HG03175 (cell line): ENCODE results near the gene PIEZO1.

Experiments used
- ATAC-seq: cut with Tn5 transposase; IDR thresholded peaks from one replicate; pipeline ENCODE4 v1.9.1; 2021; ENCODE audit warnings: mild to moderate bottlenecking, moderate library complexity; ENCODE audit not compliant: unreplicated experiment

PIEZO1 gene

DNA sequence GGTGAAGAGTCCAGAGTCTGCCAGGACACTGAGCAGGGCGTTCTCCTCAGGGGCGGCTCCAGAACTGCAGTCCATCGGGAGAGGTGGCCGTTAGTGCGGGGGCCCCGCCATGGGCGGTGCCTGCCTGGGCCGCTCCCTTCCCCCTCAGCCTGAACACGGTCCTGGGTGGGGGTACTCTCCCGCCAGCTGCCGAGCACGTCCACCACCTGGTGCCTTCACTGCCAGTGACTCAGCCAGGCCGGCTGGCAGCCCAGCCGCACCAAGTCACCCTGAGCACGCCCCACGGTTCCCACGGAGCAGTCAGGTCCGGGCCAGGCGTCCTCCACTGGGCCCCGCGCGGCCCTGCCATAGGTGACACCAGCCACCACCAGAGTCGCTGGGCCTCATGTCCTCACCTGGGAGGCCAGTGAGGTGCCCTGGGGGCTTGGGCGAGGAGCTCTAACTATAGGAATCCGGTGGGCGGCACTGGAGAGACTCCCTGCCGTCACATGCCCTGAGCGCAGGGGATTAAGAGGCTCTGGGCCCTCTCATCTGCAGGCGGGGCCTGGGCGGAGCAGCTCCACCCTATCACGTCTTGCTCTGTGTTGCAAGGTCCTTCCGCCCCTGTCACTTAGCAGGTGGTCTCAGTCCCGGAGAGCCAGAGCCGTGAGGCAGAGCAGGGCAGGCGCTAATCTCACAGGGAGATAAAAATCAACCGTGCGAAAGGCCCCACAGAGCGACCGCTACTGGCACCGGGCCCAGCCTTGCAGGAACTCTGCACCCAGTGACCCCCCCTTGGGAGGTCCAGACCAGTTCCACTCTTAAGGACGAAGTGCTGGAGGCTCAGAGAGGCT is 14.3 kb downstream of the PIEZO1 start:
- ATAC-seq = peak; percentile 46

DNA sequence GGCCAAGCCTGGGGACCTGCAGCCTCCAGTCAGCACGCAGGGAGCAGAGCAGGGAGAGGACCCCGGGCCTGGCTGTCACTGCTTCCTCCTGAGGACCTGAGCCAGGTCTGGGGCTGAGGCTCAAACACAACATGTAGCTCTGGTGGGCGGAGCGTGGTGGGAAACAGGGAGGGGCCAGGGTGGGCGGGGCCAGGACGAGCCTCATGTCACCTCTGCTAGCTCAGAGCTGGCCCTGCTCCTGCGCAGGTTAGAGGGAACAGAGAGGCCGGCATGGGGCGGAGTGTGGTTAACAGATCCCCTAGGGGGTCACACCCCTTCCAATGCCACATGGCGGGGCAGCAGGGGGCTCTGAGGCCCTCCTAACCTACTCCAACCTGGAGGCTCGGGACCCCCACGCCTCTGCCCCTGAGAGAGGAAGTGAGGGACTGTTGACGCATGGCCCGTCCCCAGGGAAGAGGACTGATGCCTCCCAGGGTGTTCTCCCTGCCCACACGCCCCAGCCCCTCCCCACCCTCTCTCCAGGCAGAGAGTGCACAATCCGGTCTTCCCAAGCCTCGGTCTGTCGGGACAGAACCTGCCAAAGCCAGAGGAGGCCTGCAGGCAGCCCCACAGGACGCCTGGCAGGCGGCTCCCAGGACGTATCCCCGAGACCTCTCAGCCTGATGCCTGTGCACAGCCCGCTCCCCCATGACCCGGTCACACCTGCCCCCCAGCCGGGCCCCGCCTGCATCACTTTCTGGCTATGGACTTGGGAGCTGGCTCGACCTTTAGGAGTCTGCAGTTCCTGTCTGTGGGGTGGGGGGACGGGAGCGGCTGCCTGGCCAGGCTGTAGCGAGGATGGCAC is 15.2 kb downstream of the PIEZO1 start:
- ATAC-seq = no peak

- no peak for ATAC-seq
Measured at GRCh38 chr16:88768071-88768783, 16.8 kb downstream of the PIEZO1 start.

DNA sequence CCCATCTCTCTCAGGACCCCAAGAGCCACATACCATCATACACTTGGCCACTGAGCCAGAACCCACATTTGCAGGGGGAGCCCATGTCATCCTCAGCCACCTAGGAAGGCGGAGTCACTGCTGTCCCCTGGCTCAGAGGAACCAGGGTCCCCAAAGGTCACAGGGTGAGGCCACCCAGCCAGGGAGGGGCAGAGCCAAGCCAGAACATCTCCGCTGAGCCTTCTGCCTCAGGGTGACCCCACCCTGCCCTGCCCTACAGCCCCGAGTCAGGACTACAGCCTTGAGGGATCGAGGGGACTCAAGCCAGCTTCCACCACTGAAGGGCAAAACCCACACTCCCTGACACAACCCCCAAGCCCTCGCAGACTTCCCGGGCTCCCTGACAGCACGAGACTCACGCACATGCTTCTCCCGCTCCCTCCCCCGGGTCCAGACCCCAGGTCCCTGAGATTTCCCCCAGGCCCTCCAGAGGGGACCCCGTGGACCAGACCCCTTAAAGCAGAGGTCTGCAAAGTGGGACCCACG is 17.4 kb downstream of the PIEZO1 start:
- ATAC-seq = no peak

DNA sequence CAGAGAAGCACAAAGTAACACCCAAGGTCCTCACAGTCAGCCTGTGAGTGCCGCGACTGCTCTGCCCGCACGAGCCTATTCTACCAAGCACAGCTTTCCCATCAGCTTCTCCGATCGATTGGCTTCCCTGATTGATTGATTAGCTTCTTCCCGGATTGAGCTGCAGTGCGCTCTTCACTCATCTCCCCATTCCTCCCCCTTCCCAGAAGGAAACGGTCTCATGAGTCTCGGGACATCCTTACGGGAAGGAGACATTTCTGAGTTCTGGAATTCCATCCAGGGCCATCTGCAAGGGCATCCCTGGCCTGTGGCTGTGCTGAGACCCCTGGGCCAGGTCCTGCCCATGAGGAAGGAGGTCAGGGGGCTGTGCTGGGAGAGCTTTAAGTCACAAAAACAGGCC is 18.0 kb downstream of the PIEZO1 start:
- ATAC-seq = no peak

DNA sequence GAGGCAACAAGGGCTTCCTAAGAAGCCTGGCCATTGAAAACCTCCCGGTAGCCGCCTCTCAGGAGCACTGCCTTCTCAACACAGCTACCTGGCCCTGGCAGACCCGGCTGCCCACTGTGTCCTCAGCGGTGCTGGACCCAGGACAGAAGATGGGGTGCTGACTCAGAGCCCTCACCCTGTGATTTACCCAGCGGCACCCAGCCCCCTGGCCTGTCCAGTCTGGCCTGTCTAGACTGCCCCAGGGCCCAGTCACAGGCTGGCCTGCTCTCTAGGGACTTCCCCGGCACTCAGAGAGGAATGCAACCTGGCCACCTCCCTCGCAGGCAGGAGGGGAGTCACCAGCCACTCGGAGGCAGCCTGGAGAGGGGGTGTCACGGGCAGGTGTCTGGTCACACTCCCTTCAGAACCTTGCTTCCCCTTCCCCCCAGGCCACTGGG is 20.1 kb downstream of the PIEZO1 start:
- no peak for ATAC-seq

GRCh38 chr16:88764080-88764479 is 20.9 kb downstream of the PIEZO1 start:
- no peak for ATAC-seq

GRCh38 chr16:88763502-88764053 is 21.4 kb downstream of the PIEZO1 start:
- ATAC-seq = no peak

DNA sequence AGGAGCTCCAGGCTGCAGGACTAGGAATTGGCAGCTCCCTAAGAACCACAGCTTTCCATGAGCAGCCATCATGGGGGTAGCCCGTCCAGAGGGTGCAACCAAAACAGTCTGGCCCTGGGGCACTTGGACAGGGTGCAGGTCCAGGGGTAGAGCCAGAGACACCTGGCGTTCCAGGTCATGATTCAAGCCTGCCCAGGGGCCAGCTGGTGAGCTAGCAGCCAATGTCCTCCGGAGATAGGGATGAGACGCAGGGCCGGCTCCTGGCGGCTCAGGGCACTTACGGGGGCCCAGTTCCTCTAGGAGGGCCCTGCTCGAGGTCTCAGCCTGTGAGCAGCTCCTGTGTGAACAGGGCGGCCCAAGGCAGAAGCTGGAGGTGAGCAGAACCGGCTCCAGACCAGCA is 22.1 kb downstream of the PIEZO1 start:
- ATAC-seq = no peak

GRCh38 chr16:88762258-88762870 is 22.7 kb downstream of the PIEZO1 start:
- no peak for ATAC-seq

- ATAC-seq = no peak
Measured at GRCh38 chr16:88761830-88762229, 23.2 kb downstream of the PIEZO1 start.

- no peak for ATAC-seq
Measured at GRCh38 chr16:88761143-88761534, 23.9 kb downstream of the PIEZO1 start.

- no peak for ATAC-seq
Measured at GRCh38 chr16:88760424-88761142, 24.4 kb downstream of the PIEZO1 start.

GRCh38 chr16:88759976-88760350 is 25.1 kb downstream of the PIEZO1 start:
- ATAC-seq = no peak

GRCh38 chr16:88759245-88759975 is 25.6 kb downstream of the PIEZO1 start:
- no peak for ATAC-seq

GRCh38 chr16:88758944-88759244 is 26.1 kb downstream of the PIEZO1 start:
- no peak for ATAC-seq

DNA sequence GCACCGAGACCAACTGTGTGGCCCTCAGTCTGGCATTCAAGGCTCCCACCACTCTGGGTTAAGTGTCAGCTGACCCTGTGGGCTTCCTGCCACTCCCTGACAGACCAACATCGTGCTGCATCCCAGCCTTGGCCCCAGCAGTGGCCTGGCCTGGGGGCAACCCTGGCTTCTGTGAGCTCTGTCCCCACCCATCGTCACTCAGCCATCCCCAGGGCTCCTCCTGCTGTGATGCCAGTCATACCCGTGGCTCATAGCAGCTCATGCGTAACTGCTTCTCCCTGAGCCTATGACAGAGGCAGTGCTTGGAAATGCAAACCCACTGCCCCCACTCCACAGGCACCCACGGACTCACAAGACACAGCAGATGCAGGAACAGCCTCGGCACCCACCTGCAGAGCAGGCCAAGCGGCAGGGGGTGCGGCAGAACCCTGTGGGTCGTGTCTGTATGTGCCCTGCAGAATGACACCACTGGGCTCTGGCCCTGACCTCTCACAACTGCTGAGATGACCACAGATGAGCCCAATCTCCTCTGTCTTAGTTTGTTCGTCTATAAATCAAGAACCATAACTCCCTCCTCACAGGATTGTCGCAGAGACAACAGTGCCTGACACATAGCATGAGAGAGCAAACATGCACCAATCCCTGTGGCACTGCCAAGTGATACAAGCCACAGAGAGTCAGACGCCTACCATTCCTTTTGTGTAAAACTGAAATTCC is 26.6 kb downstream of the PIEZO1 start:
- ATAC-seq = no peak

DNA sequence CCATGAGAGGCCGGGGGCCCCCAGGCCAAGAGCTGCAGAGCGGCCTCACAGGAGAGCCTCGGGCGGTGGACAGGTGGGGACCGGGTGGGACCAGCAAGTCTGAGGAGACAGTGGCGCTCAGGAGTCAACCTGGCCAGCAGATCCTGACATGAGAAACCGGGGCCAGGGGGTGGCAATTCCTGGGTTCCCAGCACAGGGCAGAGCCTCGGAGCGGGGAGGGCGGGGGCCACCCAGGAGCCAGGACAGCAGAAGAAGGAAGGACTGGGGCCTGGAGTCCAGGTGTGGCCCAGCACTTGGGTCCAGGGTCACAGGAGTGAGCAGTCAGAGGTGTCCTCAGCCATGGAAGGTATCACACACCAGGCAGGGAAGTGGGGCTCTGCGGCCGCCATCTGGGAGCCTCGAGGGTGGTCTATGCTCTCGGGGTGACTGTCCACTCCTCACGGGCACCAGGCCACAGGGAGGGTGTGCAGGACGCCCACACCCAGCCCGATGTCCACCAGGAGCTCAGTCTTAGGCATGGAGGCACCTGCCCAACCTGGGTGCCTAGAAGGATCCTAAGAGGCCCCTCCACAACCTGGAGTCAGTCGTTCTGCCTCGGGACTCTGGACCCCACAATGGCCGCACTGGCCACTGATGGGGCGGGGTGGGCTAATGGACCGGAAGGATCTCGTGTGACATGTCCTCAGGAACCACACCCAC is 29.1 kb downstream of the PIEZO1 start:
- ATAC-seq = no peak
